COLO668 (cell line): ENCODE measurements around the gene TMEM220.
"Not testable (repeated sequence)": the region's sequence is repeated elsewhere in the genome, so short reads cannot be mapped to it uniquely, and the experiment has no call there.

Experiments
- DNase-seq: peaks from one replicate; lab custom pipeline; 2025; ENCODE audit not compliant: unreplicated experiment; lab: John Stamatoyannopoulos, UW

Gene TMEM220

DNA sequence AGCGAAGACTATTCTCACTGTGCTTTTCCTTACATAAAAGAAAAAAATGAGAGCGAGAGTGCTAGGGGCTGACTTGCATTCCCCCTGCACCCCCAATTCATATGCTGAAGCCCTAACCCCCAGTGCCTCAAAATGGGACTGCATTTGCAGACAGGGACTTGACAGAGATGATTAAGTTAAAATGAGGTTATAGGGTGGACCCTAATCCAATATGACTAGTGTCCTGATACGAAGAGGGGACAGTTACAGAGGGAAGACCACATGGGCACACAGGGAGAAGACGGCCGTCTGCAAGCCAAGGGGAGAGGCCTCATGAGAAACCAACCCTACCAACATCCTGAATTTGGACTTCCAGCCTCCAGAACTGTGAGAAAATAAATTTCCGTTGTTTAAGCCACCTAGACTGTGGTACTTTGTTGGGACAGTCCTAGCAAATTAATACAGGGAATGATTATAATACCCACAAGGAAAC lies 1.6 kb upstream of the TMEM220 start:
- no peak for DNase-seq

DNA sequence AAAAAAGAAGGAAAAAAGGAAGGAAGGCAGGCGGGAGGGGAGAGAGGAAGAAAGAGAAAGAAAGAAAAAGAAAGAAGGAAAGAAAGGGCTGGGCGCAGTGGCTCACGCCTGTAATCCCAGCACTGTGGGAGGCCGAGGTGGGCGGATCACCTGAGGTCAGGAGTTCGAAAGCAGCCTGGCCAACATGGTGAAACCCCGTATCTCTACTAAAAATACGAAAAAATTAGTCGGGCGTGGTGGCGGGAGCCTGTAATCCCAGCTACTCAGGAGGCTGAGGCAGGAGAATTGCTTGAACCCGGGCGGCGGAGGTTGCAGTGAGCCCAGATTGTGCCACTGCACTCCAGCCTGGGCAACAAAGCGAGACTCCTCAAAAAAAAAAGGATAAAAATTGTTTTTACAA lies 424 bp upstream of the TMEM220 start:
- DNase-seq: not testable (repeated sequence)

DNA sequence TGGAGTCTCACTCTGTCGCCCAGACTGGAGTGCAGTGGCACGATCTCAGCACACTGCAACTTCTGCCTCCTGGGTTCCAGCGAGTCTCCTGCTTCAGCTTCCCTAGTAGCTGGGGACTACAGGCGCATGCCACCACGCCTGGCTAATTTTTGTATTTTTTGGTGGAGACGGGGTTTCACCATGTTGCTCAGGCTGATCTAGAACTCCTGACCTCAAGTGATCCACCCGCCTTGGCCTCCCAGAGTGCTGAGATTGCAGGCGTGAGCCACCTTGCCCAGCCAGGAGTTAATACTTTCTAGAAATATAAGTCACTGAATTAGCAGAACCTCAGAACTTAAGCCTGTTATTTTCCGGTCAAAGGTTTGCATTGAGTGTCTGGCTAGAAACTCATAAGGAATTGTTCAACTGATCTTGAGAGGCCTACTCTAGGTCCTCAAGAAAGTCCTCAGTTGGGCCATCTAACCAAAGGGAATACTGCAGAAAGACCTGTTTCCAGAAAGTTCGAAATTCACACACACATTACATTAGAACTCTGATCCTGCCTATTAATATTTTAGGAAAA lies 1.4 kb downstream of the TMEM220 start:
- no peak for DNase-seq

DNA sequence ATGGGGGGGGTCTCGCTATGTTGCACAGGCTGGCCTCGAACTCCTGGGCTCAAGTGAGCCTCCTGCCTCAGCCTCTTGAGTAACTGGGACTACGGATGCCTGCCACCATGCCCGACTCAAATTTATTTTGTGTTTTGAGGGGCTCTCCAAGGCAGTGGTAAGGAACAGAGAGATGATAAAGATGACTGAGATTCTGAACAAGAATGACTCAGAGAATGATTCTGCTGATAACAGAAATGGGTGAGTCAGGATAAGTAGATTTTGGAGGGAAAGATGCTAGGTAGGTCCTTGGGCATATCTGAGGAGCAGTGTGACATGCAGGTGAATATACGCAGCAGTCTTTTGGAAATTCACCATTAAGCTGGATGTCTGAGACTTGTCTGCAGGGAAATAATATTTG lies 2.6 kb downstream of the TMEM220 start:
- DNase-seq: no peak

DNA sequence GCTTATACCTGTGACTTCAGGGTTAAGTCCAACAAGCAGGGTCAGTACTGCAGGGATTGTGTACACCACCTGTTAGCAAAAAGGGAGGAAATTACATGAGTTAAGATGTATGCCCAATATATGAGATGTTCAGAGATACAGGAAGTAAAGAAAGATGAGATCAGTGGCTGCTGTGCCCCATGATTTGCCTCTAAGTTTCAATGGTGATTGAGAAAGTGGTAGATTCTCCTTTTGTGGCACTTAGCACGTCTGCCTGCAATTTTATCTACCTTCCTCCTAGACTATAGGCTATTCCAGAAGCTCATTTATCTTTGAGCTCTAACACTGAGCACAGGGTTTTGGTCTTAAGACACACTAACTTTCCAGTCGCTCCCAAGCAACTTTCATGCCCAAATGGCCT lies 3.6 kb downstream of the TMEM220 start:
- DNase-seq: no peak

DNA sequence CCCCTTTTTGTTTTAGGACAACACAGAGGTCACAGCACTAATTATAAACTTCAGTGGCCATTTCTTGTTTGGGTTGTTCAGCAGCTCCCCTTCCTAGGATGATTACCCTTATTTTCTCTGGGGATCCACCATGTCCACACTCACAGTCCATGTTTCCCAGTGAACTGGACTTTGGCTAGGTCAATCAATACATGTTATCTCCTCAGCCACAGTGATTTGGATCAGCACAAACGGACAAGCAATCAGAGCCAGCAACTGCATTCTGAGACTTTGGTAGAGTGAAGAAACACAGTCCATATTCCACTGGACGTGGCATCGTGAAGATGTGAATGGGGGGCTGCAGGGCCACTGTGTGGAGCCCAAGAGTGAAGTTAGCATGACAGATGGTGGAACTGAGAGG lies 4.6 kb downstream of the TMEM220 start:
- DNase-seq: no peak

DNA sequence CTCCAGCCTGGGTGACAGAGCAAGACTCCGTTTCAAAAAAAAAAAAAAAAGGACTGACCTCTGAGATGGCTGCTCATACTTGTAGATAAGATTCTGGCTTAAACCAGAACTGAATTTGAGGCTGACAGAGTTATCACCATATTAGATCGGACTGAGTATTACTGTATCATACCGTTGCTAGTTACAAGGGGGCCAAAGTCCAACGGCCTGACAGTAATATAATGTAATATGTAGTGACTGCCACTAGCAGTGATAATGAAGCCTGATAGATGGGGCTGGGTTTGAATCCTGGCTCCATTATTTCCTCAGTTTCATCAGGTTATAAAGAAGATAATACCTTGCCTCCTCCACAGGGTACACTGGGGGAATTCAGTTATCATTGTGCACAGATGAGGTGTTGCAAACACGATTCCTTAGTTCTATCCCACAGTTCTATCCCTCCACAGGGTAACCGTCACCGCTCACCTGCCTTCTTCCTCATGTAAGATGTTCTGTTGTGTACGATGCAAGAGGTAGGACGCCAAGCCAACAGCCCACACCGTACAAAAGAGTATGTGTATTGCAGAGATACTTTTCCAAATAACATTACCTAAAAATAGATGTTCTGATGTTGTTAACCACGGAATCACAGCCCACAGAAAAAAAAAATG lies 5.2 kb downstream of the TMEM220 start:
- DNase-seq: no peak

DNA sequence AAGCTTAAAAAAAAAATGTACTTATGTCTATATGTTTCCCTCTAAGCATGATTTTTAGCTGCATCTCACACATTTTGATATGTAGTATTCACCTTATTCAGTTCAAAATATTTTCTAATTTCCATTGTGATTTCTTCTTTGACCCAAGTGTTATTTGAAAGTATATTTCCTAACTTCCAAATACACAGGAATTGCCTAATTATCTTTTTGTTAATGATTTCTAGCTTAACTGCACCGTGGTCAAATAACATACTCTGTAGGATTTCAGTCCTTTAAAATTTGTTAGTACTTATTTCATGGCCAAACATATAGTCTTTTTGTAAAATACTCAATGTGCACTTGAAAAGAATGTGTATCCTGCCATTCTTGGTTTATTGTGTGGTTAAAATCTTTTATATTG lies 11.3 kb downstream of the TMEM220 start:
- DNase-seq: no peak

DNA sequence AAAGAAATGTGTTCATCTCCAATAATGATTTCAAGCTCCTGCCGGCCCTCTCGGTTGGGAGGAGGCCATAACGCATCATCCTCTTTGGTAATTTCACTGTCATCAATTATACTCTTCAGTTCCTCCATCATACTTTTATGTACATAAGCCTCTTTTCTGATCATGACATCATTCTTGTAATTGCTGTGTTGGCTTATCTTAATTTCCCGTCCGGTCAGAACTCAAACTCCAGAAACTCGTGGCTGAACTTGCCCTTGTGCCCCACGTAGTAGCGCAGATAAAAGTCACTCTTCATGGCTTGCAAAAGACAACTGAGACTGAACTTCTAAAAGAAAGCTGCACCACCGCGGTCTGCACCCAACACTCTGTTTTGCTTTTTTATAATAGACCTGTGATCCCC lies 13.6 kb downstream of the TMEM220 start:
- DNase-seq: no peak

DNA sequence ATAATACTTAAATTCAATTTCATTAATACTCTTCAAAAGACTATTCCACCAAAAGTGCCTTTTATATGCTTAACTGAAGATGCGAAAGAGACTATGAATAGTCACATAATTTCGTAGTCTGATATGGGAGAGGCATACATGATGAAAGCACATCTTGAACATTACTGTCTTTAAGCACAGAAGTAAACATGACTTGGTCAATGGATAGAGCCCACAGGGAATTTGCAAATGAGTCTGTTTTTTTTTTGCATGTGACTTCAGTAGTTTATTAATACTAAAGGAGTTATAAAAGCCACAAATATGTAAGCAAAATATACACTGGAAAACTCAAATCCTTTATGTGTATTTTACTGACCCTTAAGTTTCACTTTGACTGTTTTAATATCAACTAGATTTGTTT lies 16.5 kb downstream of the TMEM220 start:
- DNase-seq: no peak

DNA sequence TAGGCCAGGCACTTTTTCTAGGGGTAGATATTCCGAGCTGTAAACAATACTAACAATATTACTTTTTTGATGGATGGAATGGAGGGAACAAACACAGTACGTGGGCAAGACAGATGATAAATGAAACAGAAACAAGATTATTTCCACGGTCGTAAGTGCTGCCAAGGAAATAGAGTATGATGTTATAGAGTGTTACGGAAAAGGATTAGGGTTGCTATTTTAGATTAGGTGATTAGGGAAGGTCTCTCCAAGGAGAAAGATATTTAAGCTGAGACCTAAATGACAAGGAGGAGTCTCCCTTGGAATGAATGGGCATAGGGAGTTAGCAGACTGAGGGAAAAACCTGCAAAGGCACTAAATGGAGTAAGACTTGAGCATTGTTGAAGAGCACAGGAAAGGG lies 24.1 kb downstream of the TMEM220 start:
- no peak for DNase-seq

DNA sequence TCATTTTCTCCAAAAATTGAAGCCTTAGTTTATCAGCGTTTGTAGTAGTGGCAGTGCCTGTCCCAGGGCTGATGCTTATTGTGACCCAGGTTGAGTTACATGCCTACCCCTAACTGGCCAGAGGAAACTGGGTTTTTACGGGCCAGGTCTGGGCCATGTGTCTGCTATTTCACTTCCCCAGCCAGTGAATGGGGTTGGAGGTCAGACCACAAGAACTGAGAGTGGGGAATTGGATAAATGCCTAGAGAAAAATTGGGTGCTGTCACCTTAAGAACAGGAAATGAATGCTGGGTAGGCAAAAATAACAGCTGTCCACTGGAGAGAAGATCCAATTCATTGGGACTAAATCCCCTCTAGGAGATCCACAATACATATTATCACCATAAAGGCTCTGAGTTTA lies 27.2 kb downstream of the TMEM220 start:
- no peak for DNase-seq

DNA sequence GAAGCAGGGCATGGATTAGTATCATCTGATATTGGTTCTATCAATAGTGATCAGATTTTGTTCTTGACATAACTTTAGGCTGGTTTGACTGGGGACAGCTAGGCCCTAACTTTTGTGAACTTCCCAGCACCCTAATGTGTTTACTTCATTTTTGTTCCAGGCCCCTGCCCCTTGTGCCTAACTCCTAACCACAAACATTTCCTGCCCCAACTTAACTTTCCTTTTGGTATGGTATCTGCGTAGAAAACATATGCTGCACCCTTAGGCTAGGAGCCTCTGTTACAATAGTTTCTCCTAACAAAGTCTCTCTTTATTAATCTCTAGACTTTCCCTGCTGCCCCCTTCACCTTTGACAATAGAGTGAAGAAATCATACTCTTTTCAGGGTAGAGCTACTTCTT lies 30.0 kb downstream of the TMEM220 start:
- no peak for DNase-seq

DNA sequence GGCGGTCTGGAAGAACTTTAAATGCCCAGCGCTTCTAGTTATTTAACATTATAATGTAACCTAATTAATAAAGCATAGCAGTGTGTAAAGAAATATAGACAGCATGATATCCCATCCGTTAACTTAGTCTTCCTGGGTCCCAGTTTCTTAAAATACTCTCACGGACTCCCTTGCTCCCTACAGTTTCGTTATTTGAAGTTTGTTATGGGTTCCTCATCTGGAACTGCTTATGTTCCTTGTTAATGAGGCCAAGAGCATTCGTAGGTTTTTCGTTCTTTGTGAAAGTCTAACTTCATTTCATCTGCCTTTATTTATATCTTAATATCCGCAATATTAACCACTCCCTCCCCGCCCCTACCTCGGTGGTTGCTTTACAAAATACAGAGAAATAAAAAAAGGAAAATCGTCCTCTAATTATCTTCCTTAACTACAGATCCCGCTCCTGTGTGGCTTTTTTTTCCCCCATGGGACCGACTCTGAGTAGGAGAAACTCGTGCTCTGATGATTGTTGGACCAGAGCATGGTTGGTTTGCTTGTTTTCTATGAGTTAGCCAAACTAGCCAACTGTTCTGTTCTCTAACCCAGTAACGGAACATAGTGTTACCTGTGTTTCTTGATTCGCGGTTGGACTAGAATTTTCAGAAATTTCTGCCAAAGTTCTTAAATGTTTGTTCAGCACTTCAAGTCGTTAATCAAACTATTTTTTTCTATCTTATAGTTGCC lies 31.6 kb downstream of the TMEM220 start:
- no peak for DNase-seq

DNA sequence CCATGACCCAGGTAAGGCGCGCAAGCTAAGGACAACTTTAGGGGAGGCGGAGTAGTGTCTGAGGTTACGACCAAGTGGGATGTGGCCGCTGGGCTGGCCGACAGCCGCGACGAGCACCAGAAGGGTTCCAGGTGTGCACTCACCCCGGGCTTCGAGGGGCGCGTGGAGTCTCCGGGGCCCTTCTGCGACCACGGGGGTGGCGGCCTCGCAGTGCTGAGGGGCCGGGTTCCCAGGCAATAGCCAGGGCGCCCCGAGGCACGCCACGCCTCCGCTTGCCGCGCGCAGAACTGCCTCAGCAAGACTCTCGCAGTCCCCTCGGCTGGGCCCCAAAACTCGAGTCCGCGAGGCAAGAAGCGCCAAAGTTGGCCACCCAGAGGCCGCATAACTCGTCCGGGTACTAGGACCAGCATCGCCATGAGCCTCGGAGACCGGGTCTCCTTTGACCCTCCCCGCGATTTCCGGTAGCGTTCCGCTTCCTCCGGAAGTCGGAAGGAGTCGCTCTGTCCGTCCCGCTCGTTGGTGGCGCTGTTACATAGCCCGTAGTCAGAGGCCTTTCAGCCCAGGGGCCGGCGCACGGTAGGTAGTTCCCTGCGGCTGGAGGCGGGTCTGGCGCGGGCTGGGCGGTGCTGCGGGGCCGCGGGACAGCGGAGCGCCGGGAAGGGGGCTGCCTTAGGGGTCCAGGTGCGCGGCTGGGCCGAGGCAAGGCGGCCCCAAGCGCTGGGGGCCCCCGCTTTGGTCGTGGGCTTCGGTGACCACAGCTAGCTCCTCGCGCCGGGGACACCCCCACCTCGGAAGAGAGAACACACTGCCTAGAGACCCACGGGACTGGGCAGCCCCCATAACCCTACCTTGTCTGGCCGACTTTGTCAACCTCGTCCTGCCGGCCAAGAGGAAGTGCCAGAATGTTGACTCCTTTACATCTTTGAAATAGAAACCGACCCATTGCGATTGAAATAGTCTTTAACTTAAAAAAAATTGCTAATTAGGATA lies 32.4 kb downstream of the TMEM220 start, which contains the start of the genes ADPRM and SCO1:
Gene ADPRM, plus strand, starts transcription at position 503 of the 990 bp plus-strand sequence. CDS start 7,333 bp downstream, outside the sequence.
Gene SCO1, minus strand, starts transcription at position 442 of the 990 bp plus-strand sequence. Its CDS starts 26 bp downstream, at position 416.
- peak; percentile 88 for DNase-seq

DNA sequence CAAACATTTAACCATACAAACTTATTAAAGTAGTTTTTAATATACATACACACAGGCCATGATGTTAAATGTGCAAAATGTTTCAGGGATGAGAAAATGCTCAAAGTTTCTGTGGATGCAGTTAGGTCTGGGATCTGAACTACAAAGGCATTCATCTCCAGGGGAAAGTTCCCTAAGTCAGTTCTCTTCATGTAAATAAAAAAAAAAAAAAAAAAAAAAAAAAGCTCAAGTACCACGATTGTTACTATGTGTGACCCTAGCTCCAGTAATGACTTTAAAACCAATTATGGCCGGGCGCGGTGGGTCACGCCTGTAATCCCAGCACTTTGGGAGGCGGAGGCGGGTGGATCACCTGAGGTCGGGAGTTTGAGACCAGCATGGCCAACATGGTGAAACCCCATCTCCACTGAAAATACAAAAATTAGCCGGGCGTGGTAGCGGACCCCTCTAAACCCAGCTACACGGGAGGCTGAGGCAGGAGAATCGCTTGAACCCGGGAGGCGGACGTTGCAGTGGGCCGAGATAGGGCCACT lies 33.9 kb downstream of the TMEM220 start:
- not testable (repeated sequence) for DNase-seq

DNA sequence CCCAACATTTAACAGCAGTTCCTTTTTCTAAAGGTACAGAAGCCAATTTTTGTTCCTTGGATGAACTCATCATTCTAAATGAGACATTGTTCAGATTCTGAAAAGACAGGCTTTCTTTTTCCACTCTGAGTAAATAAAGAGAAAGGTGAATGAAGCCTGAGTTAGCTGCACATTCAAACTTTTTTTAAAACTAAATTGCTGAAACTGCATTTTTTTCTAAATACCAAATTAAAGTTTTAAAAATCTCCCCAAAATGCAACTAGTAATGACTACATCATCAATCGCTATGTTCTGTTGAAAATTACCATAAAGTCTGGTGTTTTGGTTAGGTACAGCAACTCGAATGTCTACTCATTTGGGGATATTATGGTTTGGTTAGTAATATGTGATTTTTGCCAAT lies 42.3 kb downstream of the TMEM220 start:
- DNase-seq: no peak

DNA sequence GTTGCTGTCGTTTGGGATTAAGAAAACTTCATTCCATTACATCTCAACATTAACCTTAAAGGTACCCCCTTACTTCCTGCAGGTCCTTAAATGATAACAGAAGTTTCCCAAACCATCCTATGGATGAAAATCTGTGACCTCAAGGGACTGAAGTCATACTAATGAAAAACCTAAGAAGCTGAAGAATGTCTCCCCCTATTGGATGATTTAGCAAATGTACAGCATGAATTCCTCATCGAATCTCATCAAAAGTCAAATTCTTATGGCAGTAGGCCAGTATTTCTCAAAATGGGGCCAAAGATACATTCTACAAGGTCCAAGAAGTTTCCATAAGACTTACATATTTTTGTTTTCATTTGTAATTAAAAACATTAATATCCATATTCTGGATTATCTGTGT lies 46.0 kb downstream of the TMEM220 start:
- no peak for DNase-seq

DNA sequence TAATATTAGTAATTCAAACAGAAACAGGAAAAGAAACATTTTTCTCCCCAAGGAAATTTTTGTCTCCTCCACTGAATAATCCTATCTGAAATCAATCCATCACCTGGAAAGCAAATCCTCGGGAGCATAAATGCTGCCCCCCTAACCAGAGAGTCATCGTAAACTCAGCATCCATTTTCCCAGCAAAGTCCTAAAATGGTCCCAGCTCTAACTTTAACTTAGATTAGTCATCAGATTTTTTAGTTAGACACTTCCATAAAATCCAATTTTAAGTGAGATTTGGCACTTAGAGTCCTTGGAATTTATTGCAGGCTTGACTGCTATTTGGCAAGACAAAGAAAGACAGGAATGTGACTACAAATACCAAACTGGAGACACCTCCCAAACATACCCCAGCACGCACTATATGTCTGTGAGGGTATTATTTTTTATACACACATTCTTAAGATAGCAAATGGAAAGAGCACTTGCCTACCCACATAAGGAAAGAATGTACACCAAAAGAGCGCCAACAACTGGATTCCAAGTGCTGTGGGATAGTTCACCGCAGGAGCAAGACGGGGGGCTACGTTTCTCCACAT lies 47.9 kb downstream of the TMEM220 start:
- DNase-seq: no peak

DNA sequence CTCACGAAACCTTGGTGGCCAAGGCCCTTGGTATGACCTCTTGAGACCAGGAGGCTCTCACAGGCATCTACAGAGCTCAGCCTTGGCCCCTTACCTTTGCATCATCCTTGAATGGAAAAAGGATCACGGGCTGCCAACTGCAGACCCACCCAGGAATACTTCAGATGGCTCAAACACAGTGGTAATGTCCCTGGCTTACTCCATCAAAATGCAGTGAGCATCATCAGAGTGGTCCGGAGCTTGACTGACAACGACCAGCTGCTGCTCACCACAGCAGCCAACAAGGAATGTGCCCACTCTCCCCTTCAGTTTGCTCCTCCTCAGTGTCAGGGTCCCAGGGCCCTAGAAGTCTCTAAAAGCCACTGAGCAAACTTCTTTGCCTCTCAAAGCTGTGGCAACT lies 55.1 kb downstream of the TMEM220 start:
- DNase-seq: no peak
